Sciatic nerve (tissue), 2 donors: ENCODE measurements around the gene MTMR2. TPM values are rescaled to one million over a fixed set of nuclear protein-coding genes. Genes with fewer than 3 reads are reported as not detected.

ENCODE experiments used
- ATAC-seq: fragments of 200-7000 bp; cut with Tn5 transposase; one replicate; pipeline ENCODE4 v1.9.1; 2020; ENCODE audit warnings: mild to moderate bottlenecking, moderate library complexity
- DNase-seq: peaks from one replicate; pipeline ENCODE4 v3.0.0-alpha.2; 2020; ENCODE audit warnings: low spot score
- intact Hi-C: fragments of 100-400 bp; cut with DNase I; formaldehyde crosslinking; loops from one replicate; pipeline ENCODE4 v1.14.2; 2022
- total RNA-seq: library from RNA; stranded (reverse); fragmentation: NEBNext Ultra II Directional; extraction: Animal tissue kit (Norgen Biotek cat#: 25700); gene quantifications from one replicate; pipeline ENCODE4 v1.2.1, GENCODE V29; 2021
- donor health status: DM: no; HTN: no; CAD: no.
- donor health status: DM: no; HTN: no; CAD: no.

MTMR2 gene
- 31.5 TPM for total RNA-seq

GRCh38 chr11:95923728-95924413, at the start of gene MTMR2:
Gene MTMR2, minus strand, starts transcription at chr11:95924107. Its CDS starts 153 bp downstream, at chr11:95923954.
- ATAC-seq (peak; percentile 99), DNase-seq (peak; percentile 86)
- intact Hi-C loops, result no loop called here

- DNase-seq (no peak), ATAC-seq (no peak)
- intact Hi-C loops, result no loop called here
Measured at GRCh38 chr11:95972060-95972459, 48.2 kb upstream of the MTMR2 start.

DNA sequence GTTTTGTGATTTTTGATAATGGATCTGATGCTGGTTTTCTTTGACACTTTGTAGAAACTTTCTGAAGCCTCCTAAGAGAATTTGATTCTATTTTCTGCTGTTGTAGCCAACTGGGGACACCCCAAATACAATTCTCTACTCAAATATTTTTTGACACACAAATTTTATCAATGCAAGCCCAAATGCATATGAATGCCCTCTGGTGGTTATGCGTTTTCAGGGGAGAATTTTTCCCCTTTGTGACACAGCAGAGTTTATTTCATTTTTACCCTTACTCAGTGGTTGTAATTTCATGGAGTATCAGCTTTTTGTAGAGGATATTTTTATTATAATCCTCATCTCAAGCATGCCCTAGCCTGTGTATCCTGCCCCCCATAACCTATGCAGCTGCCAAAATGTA, 44.7 kb upstream of the MTMR2 start:
- intact Hi-C loops, result no loop called here
- no peak for DNase-seq
- no peak for ATAC-seq

DNA sequence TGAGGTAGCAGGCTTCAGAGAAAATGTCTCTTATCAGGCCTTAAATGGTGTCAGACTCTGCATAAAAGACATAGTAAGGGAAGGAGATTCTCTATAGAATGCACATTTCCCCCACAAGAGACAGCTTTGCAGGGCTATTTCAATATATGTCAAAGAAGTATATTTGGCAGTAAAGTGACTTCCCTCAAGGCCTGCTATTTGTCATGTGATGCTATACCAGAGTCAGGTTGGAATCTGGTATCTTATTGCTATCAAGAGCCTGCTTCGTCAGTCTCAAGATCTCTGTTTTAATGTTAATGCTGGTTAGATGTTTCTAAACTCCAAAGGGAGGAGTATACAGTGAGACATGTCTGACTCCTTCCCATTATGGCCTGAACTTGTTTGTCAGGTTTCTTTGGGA, 40.4 kb upstream of the MTMR2 start:
- ATAC-seq, result no peak
- no peak for DNase-seq
- intact Hi-C loops, result no loop called here

DNA sequence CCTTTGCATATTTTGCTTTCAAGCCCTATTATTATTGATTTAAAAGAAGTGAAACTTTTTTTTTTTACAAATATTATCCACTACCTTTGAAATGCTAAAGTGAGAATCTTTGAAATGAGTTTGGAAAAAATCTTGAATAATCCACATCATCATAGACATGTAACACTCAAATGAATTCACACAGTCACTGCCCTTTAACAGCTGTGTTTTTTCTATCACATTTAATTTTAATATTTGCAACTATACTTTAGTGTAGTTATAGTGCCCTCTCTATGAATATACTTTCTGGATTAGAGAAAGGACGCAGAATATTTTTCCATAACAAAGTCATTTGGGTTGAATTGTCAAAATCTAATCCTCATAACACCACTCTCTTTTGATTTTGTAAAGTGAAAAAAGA, 37.9 kb upstream of the MTMR2 start:
- intact Hi-C loops, result no loop called here
- DNase-seq (no peak), ATAC-seq (no peak)

DNA sequence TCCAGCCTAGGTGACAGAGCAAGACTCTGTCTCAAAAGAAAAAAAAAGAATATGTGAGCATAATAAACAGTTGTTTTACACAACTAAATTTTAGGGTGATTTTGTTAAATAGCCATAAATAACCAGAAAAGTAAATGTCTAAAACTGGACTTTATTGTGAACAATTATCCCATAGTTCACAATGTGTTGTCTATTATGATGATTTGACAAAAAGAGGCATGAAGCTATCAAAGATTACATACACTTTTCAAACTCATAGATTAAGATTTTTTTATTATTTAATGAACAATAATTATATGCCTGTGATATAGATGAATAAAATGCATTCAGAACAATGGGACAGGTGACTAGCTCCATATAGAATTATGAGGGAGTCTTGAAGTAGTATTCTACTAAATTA, 27.0 kb upstream of the MTMR2 start:
- intact Hi-C loops, result no loop called here
- no peak for DNase-seq
- ATAC-seq, result no peak

GRCh38 chr11:95948637-95949036, 24.7 kb upstream of the MTMR2 start:
- intact Hi-C loops, result no loop called here
- no peak for ATAC-seq

DNA sequence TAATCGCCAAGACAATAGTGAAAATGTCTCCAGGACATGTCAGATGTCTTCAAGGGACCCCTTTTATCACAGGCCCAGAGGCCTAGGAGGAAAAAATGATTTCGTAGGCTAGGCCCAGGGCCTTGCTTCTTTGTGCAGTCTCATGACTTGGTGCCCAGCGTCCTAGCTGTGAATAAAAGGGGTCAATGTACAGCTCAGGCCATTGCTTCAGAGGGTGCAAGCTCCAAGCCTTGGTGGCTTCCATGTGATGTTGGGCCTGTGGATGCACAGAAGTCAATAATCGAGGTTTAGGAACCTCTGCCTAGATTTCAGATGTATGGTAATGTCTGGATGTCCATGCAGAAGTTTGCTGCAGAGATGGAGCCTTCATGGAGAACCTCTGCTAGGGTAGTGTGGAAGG, 20.7 kb upstream of the MTMR2 start:
- intact Hi-C loops, result no loop called here
- no peak for DNase-seq
- no peak for ATAC-seq

More at GRCh38 chr11:95948637-95949036, 24.7 kb upstream of the MTMR2 start:
- no peak for DNase-seq

DNA sequence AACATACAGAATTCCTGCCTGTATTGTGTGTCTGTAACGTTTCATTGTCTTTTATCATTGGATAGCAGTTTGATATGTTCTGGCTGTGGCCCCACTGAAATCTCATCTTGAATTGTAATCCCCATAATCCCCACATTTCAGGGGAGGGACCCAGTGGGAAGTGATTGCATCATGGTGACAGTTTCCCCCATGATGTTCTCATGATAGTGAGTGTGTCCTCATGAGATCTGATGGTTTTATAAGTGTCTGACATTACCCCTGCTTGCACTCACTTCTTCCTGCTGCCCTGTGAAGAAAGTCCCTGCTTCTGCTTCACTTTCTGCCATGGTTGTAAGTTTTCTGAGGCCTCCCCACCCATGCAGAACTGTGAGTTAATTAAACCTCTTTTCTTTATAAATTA, 19.6 kb upstream of the MTMR2 start:
- DNase-seq (no peak), ATAC-seq (no peak)
- intact Hi-C loops, result no loop called here

- DNase-seq (no peak), ATAC-seq (no peak)
- intact Hi-C loops, result no loop called here
Measured at GRCh38 chr11:95939091-95939490, 15.2 kb upstream of the MTMR2 start.

GRCh38 chr11:95937358-95937757, 13.5 kb upstream of the MTMR2 start:
- intact Hi-C loops, result no loop called here
- DNase-seq (no peak), ATAC-seq (no peak)

DNA sequence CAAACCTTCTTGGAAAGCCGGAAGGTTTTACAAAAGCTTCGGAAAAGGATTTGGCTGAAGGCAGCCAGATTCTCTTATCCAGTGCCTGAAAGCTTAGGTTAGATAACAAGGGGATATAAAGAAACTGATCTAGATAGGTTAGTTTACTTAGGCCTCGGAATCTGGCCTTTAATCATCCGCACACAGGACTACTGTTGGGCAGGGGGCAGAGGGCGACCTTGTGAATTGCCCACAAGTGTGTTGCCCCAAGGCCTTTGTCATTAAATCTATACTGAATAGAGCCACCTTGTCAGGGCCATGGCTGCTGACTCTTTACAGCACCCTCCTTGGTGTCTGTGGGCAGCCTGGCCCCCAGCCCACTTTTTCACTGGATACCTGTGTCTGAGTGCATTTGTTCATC, 9.7 kb upstream of the MTMR2 start:
- intact Hi-C loops, result no loop called here
- ATAC-seq (no peak), DNase-seq (no peak)

DNA sequence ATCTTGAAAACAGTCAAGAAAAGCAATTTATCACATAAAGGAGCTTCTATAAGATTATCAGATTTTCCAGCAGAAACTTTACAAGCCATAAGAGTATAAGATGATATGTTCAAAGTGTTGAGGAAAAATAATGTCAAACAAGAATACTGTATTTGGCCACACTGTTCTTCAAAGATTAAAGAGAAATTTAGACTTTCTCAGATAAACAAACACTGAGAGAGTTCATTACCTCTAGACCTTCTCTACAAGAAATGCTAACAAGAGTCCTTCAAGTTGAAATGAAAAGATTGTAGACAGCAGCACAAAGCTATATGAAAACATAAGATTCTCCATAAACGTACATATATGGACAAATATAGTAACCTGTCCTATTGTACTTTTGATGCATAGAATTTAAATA, 8.0 kb upstream of the MTMR2 start:
- intact Hi-C loops, result no loop called here
- DNase-seq (no peak), ATAC-seq (no peak)

DNA sequence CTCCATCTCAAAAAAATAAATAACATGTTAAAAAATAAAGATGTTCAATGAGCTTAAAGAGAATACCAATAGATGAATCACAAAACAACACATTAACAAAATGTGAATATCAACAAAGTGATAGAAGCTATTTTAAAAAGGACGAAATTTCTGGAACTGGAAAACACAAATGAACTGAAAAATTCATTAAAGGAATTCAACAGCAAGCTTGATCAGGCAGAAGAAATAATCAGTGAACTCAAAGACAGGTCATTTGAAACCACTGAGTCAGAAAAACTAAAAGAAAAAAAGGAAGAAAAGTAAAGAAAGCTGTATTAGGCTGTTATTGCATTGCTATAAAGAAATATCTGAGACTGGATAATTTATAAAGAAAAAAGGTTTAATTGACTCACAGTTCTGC, 7.0 kb upstream of the MTMR2 start:
- DNase-seq, result no peak
- no peak for ATAC-seq
- intact Hi-C loops, result no loop called here

- intact Hi-C loops, result no loop called here
- no peak for DNase-seq
Measured at GRCh38 chr11:95926726-95927125, 2.8 kb upstream of the MTMR2 start.

DNA sequence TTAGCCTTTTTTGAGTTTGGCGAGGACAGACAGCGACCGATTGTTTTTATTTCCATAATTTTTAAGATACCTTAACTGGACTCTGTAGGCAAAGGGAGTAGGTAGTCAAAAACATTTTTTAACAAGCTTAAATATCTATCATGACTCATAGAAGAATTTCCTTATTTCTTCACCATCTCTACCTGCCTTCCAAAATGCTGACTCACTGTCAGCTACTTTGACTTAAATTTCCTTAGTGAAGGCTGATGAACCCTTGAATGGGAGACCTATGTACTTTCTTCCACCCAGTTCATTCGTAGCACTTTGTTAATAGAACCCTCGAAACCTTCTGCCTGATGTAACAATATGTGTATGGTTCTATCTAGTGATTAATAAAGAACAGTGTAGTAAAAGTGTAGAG, 1.1 kb upstream of the MTMR2 start:
- ATAC-seq (no peak), DNase-seq (no peak)
- intact Hi-C loops, result no loop called here

More at GRCh38 chr11:95926726-95927125, 2.8 kb upstream of the MTMR2 start:
- no peak for ATAC-seq

DNA sequence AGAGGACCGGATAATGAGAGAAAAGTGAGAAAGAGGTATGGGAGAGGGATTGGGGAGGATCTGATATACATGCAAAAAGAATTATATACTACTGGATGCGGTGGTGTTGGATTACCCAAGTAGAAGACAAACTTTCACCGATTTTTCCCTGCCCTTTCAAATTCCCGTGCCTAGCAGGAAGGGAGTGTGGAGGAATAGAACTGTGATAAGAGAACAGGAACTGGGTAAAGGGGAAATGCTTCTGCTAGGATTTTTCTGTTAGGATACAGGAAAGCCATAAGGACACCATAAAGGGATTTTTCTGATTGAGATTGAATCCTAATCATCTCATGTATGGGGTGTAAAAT, 480 bp upstream of the MTMR2 start:
- peak; percentile 40 for ATAC-seq
- no peak for DNase-seq
- intact Hi-C loops, result no loop called here

DNA sequence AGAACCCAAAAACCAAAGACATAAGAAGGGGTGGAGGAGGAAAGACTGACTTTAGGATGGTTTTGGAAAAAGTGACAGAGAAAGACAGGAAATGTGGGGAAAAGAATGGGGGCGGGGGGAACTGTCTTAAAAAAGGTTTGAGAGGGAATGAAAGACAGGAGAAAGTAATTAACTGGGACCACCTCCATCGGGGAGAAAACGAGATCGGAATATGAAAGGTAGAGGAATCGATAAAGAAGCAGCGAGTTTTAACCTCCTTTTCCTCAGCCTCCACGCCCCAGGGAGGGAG, 524 bp downstream of the MTMR2 start:
- ATAC-seq (no peak), DNase-seq (no peak)
- intact Hi-C loops, result no loop called here

DNA sequence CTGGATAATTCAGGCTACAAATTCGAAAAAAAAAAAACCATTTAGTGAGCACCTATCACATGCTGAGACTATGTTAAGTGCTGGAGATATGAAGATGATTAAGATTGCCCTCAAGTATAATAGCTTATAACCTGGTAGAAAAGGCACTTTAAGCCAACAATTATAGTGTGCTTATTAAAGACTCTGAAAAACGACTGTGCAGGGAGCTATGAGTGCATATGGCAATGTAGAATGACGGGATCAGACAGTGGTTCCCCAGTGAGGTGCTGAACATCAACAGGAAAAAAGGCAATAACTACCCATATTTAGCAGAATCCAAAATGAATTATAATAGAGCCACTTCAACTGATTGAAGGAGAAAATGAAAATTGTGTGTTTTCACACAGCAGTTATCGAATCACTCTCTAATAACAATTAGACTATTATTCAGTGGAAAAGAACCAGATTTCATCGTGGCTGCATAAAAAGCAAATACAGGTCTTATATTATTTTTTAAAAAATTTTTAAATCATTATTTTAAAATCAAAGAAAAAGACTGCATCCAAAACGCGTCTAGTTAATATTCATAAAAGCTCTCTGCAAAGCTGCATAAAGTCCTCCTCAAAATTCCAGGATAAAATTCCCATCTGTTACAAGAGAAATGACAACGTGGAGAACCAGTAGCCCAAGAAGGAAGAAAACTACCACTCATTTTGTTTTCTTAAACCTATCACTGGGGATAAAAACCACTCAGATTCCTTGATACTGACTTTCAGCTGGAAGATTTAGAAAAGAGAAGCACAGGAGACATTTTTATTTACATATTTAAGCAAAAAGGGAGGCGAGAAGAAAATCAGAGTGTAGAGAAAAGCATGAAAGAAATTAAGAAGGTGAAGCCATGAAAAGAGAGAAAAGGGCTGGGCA, 1.1 kb downstream of the MTMR2 start:
- ATAC-seq, result no peak
- intact Hi-C loops, result no loop called here
- no peak for DNase-seq

DNA sequence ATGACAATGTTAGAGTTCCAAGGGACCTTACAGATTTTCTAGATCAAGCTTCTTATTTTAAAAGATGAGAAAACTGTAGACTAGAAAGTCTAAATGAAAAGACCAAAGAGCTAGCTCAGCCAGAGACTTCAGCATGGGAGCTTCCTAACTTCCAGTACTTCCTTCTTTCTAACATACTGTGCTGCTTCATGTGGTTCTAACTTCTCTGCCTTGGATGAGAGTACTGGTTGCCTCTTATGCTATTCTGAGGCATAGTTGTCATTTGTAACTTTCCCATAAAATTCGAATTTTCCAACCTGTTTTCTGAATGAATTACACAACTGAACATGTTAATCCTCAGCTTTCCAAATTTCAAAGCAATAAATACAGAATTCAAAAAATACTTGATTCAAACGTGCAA, 1.8 kb downstream of the MTMR2 start:
- ATAC-seq (no peak), DNase-seq (no peak)
- intact Hi-C loops, result no loop called here
